Lung microvascular endothelial cell (primary cell): ENCODE data around the gene CDH22. TPM values are rescaled to one million over a fixed set of nuclear protein-coding genes. Genes with fewer than 3 reads are reported as not detected.
A peak's percentile ranks its signal among the peaks of the same experiment; 100 is the strongest.

ENCODE experiments used
- DNase-seq, 2 donors: peaks; one replicate each; pipeline versions ENCODE4 v3.0.0 to v3.0.0-alpha.2; 2010; ENCODE audit warnings: low read depth in 2 of 2
- total RNA-seq: library from RNA; depleted of rRNA; stranded (reverse); fragments of >200 nt; gene quantifications from 2 replicates; pipeline ENCODE4 v1.2.1, GENCODE V29; 2014

The CDH22 gene
- total RNA-seq, 1 donor from 2014 or later, result 0.79 TPM

DNA sequence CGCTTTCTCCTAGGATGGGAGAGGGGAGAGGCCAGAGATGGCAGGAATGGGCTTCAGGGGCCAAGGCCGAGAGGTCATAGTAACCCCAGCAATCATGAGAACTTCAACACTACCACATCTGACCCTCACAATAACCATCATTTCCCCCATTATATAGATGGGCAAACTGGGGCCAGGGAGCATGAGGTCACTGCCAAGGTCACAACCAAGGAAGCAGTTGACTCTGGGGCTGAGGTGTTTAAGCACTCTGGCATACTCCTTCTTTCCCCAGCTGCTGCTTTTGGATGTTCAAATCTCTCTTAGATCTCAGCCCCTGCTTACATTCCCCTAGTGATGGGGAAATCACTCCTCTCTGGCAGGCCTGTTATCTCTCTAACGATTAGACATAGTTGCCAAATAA, 39.6 kb downstream of the CDH22 start:
- no peak for DNase-seq

DNA sequence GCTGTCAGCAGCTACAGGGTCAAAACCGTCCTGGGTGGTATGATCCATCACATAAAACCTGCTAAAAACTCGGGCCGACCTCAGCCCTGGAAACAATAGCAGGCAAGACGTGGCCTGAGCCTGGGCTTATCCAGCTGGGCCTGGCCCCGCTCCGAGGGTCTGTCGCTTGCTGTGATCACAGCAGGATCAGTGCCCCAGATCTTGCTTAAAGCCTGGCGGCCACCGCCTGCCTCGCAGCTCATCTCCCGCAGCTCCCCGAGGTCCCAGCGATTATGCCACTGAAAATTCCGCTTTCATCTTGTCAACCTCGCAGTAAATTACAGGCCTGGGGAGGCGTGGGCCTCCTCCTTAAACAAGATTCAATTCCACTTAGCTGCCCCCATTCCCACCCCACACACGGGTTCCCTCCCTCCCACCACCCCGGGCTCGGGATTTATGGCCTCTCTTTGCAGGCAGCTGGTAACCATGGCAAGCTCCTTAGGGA, 40.1 kb downstream of the CDH22 start:
- no peak for DNase-seq

DNA sequence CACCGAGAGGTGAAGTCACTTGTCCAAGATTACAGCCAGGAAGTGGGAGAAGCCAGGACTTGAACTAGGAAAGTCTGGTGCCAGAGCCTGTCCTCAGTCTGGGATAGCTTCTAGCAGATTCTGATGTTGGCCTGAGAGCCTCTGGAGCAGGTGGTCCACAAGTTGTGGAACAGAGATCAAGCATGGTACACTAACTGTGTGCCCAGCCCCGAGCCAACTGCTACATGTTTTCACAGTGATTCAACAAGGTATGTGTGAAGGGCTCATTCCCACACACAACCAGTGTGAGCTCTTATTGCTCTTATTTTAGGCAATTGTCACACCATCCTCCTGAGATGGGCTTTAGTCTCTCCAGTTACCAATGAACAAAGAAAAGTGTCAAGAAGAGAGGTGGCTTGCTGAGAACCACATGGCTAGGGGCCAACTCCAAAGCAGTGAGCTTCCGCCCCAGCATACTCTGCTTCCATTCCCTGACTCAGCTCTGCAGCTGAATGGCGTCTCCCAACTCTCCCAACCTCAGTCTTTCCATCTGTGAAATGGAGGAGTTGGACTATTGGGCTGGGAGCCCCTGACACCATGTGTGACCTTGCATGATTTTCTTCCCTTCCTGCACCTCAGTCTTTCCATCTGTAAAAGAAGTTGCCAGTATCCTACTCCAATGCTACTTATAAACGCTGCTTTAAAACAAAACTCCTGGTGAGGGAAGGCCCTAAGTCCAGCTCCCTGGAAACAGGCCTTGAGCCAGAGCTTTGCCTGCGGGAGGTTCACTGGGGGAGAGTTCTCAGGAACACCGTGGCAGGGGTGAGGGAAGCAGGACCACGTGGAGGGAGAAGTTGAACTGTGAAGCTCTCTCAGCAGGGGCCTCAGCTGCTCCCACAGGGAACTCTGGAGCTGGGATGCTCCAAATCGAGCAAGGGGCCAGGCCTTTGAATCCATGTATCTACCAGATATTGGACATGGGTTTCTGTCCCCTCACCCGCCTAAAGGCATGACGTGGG, 40.9 kb downstream of the CDH22 start:
- no peak for DNase-seq

DNA sequence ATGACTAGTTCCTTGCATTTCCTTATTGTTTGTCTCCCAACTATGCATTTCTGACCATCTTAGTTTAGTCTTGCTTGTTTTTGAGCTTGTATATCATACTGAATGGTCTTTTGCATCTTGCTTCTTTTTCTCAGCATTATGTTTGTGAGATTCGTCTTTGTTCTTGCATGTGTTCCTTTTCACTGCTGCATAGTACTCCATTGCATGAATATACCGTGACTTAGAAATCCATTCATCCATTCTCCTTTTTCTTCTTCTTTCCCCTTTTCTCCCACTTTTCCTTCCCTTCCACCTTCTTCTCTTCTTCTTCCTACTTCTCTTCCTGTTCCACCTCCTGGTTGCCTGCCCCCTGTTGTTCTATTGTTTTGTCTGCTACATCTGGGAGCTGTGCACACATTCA, 42.8 kb downstream of the CDH22 start:
- DNase-seq, result no peak

DNA sequence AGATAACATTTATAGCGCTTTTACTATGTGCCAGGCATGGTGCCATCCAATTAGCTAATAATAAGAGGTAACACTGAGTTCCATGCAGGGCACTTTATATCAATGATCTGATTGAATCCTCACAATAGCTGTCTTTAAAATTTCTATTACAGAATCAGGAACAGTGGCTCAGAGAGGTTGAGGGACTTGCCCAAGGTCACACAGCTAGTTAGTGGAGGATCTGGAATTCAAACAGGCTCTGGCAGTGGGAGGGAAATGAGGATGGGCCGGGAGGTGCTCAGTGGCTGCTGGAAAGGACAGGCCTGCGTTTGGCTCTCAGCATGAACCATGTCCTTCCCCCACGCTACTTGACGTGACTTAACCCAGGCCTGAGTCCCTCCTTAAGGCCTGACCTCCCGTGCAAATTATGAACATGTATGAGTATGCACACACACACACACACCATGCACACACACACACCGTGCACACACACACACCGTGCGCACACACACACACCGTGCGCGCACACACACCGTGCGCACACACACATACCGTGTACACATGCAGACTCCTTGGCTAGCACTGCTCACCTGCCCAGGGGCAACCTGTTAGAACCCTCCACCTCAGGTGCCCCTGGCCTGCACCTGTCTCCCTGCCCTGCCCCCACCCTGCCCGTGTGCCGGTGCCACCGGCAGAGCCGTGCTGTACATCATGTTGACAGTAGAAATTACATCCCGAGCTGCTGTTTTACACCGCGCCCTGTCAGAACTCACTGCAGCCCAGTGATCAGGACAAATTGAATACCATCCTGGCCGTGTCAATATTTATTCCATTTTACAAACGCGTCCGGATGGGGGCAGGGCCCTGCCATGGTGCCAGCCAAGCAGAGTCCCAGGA, 43.7 kb downstream of the CDH22 start:
- no peak for DNase-seq

DNA sequence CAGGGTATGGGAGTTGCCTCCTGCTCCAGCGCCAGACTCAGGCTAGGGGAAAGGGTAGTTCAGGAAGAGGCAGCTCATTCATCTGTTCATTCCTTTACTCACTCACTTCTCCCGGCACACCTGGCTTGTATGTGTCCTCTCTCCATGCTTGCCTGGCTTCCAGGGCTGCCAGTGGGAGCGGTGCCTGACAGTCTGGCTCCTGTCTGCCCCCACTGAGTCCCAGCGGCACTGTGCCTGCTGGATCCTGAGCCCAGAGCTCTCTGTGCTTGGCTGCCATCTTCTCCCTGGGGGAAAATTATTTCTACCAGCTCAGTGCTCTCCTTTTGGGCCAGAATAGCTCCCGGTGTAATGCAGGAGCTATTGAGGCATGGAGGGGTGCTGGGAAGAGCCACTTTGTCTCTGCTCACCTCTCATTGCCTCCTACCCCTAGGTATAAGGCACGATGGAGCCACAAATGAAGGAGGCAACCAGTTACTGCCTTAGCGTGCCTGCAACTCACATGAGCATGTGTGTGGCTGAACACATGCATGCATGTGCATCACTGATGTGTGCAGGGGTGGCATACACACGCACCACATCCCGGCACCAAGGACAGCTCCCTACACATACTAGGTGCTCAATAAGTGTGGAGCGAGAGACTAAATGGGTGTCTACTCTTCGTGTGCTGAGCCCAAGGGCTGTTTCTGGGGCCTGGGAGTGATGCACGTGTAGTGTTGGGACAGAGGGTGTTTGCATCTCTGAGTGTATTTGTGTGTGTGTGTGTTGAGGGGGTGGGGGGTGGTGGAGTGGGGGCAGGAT, 46.6 kb downstream of the CDH22 start:
- no peak for DNase-seq

DNA sequence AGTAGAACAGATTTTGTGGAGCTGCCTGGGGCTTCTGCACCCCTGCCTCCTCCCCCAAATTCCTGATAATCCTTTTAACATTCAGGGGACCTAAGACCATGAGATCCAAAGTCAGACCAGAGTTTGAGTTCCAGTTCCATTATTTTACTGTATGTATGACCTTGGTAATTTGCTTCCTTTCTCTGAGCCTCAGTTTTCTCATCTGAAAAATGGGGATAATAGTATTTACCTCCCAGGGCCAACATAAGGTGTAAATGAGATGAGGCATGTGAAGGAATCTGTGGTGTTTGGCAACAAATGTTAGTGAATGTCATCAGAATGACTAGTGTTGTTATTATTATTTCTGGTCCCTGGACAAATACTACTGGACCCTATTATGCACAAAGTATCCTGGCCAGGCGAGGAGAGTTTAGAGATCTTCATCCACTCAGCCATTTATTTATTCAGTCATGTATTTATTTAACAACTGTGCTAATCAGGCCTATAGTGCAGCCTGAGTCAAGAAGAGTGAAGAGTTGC, 47.3 kb downstream of the CDH22 start:
- no peak for DNase-seq

DNA sequence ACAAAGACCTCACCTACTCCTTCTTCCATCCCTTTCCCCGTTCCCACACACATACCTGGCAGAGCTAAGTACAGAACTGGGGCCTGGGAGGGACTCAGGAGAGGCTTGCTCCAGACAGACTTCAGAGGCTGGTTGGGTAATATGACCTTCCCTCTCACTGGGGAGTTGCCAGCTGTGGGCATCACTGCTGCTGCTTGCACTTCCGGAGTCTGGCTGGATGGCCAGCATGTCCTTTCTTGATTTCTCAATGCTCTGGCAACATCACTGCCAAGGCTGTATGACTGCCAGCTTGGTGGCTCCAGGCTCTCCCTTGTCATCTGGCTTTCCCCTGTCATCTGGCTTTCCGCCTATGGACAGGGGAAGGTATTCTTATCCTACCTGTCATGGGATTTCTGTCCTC, 47.8 kb downstream of the CDH22 start:
- no peak for DNase-seq

DNA sequence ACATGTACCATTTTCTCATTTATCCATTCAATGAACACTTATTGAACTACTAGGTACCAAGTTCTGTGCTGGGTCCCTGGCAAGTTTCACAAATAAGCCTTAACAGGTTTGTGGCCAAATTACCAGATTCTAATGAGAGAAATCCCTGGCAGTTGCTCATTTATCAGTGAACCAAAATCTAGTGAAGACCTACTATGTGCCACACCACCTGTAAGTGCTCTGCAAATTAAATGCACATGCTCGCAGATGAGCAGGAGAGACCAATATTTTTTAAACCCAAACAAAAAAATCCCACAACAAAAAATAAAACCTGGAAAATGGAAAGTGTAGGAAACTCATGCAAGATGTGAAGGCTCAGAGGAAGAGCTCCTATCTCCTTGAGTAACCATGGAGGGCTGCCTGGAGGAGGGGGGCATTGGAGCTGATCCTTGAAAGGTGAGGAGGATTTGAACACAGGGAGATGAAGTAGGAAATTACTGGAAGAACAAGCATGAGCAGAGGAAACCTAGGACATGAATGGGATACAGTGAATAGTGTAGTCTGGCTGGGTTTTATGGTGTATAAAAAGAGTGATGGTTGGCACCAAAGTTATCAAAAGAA, 48.9 kb downstream of the CDH22 start:
- no peak for DNase-seq

DNA sequence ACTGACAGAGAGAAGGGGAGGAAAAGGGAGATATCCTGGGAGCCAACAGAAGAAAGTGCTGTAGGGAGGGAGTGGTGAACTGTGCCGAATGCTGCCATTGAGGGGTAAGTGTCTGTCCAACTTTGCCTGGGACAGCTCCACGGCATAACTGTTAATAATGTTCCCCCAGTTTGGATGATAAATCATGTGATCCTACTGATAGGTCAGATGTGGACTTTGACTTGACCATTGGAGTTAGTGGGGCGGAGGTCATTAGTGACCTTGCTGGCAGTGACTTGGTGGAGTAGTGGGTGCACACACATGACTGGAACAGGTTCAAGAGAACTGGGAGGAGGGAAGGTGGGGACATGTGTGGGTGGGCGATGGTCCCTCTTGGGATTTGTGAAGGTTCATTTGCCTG, 50.4 kb downstream of the CDH22 start:
- no peak for DNase-seq

DNA sequence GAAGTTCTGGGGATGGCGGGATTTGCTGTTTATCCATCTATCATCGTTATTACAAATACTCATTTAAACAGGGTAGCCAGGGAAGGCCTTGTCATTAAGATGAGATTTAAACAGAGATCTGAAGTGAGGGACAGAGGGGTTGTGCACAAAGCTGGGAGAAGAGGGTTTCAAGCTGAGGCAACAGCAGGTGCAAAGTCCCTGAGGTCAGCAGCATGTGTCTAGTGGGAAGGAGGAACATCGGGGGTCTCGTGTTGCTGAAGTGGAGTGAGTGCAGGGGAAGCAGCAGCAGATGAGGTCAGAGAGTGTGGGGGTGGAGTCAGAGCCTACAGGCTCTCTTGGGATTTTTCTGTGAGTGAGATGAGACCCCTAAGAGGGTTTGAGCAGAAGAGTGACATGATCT, 52.0 kb downstream of the CDH22 start:
- DNase-seq, result no peak

DNA sequence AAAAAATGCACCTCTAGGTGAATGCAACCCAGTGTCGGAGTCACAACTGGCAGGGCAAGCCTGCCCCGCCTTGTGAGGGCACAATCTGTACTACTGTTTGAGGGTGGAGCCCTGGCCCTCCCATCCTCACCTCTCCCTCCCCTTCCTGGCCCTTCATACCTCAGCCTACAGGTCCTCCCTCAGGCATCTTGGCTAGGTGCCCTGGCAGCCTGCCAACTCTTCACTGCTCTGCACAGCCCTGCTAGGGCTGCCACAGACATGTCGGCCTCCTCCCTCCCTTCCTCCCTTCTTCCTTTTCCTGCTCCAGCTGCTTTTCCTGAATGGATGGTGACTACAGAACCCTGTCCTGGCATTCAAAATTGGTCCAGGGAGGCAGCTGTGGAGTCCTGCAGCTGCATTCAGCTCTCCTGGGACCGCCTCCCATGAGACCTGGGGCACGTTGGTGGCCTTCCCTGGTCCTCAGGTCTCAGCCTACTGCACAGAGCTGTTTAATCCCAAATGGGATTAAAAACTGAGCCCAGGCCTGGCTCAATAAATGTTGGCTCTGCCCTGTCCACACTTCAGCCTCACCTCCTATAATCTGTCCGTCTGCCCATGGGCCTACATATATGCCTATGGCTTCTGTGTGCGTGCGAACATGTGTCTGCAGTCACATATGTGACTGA, 52.7 kb downstream of the CDH22 start:
- DNase-seq, result peak; percentile 24 to 90

DNA sequence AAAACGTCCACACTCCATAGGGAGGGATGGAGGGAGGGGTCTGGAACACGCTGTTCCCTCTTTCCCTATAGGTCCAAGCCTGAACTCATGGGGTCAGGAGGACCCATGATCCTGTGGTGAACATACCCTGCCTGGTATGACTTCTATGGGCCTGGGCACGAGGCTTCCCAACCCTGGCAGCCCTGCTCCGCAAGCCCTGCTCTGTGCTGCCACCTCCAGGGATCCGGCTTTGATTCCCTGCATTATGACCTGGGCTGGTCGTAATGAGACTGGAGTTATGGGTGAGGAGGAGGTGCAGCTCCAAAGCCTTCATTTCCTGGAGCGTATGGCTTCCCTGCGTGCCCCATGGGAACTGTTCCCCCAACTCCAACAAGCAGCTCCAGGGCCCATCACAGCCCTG, 54.9 kb downstream of the CDH22 start:
- peak; percentile 10 to 26 for DNase-seq

DNA sequence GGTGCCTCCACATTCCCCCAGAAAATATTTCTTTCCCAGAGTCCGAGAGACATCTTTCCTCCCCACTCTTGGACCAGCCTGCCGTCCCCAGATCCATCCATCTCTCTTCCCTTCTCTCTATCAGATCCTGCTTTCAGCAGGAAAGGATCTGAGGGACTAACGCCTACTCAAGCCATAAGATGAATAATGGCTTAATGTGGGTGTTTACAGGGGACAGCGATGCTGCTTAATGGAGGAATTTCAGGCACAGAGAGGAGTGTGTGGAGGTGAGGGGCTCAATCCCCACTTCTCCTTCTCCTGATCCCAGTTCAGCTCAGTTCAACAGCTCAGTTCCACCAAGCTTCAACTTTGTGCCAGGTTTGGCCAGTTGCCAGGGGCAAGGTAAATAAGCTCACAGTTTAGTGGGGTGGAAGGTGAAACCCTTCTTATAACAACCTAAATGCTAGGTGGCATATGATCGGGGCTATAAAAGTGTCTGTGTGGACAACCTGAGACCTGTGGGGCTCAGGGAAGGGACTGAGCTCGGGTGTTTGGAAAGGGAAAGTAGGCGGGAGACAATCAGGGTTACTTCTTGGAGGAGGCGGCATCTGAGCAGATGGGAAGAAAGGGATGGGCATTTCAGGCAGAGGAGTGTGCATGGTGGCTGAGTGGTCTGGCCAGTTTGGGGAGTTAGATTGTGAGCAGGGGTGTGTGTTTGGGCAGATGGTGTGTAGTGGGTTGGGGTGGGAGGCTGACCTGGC, 55.8 kb downstream of the CDH22 start:
- DNase-seq, result no peak

DNA sequence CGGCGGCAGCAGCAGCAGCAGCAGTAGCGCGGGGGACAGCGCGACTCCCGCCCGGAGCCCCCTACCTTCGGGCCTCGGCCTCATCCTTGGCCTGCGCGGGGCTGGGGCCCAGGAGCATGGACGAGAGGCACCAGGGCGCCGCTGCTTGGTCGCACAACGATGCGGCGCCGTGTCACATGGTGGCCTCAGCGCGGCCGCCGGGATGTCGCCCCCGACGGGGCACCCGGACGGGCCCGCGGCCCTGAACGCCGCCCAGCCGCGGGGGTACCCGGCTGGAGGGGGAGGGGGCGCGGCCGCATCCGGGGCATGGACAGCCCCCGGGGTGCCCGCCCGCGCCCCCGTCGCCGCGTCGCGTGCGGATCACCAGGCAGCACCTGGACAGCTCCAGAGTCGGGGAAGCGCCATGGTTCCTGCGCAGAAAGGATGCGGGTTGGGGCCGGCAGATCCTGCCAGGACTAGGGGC, 57.1 kb downstream of the CDH22 start:
- no peak for DNase-seq

DNA sequence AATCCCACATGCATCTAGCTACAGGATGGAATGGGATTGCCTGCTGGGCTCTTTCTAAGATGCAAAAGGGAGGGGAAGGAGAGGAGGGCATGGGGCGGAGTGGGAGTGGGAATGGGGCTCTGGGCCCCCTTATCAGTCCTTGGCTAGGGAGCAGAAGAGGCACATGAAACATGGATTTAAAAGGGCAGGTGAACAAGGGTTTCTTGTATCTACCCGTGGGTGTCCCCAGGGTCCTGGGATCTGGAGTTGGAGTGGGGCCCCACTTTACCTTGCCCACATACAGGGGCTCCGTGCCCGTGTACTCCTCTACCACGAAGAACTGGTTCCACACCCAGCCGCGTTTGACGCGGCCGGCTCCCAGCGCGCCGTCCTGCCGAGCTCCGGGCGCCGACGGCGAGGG, 57.5 kb downstream of the CDH22 start:
- no peak for DNase-seq

DNA sequence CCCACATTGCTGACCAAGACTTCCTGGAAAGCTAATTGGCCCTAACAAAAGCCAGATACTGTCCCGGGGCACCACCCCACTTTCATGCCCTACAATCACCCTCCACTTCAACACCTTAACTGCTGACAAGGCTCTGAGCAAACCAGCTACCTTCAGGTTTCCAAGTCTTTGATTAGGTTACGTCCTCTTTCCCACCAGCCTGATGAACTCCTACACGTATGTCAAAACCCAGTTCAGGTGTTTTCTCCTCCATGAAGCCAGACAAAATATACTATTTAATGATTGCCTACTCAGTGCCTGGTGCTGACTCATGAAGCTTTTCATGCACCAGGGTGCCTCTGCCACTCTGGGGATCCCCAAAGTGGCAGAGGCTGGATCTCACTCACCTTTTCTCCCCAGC, 58.6 kb downstream of the CDH22 start:
- no peak for DNase-seq

DNA sequence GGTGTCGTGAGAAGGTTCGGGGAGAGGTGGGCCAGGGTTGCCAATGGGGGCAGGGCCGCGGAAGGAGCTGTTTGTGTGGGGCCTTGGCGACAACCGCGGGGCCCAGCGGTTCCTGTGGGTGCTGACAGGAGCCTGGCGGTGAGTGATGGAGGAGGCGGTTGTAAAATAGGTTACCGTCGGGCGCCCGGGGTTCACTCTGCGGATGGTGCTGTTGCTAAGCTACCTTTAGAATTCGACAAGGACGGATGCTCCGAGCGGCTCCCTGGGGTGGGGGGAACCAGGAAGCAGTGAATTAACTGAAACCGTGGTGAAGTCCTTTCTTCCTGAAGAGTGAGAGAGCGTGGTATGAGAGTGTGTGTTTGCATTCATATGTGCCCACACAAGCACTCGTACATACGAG, 61.7 kb downstream of the CDH22 start:
- DNase-seq, result no peak
